HG03139 (cell line): ENCODE measurements around the gene DNHD1.

Experiments used
- ATAC-seq: cut with Tn5 transposase; IDR thresholded peaks from one replicate; pipeline ENCODE4 v1.9.1; 2021; ENCODE audit not compliant: unreplicated experiment

Gene DNHD1

GRCh38 chr11:6563121-6563619, 66.1 kb downstream of the DNHD1 start:
- no peak for ATAC-seq

DNA sequence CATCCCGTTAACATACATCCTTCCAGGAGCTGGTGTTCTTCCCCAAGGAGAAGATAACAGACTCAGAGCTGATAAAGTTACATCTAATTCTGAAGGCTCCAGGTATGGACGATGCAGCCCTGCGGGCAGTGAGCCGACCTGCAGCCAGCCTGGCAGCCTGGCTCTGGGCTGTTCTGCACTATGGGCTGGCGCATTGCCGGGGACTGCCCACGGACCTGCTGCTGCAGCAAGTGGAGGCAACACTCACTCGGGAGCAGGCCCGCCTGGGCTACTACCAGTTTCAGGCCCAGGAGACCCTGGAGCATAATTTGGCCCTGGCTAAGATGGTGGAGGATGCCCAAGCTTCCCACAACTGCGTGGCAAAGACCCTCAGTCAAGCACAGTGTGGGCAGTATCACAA, 66.6 kb downstream of the DNHD1 start:
- ATAC-seq = no peak

- no peak for ATAC-seq
These were observed 68.2 kb downstream of the DNHD1 start for GRCh38 chr11:6565325-6565724.

- no peak for ATAC-seq
These were observed 69.1 kb downstream of the DNHD1 start for GRCh38 chr11:6565988-6566703.

- no peak for ATAC-seq
These were observed 69.8 kb downstream of the DNHD1 start for GRCh38 chr11:6566704-6567370.

DNA sequence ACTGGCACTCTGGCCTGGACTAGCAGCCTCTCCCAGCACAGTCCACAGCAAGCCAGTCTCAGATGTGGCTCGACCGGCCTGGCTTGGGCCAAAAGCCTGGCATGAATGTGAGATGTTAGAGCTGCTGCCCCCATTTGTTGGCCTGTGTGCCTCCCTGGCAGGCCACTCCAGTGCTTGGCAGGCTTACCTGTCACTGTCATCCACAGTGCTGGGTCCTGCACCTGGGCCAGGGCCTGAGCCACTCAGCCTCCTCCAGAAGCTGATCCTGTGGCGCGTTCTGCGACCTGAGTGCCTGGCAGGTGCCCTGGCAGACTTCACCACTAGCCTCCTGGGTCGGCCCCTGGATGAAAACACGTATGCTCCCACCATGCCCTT, 70.3 kb downstream of the DNHD1 start:
- no peak for ATAC-seq

- no peak for ATAC-seq
These were observed 71.3 kb downstream of the DNHD1 start for GRCh38 chr11:6568191-6568918.

DNA sequence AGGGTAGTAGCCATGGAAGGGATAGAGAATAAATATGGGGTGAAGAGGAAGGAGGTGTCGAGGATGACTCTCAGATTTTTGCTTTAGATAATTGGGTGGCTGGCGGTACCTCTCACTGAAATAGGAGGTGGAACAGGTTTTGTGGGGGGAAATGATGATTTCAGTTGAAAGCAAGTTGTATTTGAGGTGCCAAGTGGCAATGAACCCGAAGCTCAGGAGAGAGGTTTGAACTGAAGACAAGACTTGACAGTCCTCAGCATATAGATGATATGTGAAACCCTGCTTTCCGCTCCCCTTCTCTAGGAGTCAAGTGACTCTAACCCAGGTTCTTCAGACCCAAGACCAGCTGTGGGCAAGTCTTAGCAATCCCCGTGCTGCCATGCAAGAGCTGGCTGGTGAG, 72.6 kb downstream of the DNHD1 start:
- no peak for ATAC-seq

DNA sequence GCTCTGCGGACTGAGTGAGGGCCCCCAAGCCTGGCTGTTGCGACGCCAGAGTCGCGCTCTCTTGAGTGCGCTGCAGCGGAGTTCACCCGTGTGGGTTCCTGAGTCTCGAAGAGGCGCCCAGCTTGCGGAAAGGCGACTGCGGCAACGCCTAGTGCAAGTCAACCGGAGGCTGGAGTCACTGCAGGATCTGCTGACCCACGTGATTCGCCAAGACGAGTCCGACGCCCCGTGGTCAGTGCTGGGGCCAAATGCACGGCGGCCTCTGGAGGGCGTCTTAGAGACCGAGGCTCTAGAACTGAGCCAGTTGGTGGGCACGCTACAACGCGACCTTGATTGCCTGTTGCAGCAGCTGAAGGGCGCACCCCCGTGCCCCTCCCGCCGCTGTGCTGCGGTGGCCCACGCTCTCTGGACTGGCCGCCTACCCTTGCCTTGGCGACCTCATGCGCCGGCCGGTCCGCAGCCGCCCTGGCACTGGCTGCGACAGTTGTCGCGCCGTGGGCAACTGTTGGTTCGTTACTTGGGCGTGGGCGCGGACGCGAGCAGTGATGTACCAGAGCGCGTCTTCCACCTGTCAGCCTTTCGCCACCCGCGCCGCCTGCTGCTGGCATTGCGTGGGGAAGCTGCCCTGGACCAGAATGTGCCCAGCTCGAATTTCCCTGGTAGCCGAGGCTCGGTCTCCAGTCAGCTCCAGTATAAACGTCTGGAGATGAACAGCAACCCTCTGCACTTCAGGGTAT, 73.8 kb downstream of the DNHD1 start:
- ATAC-seq = no peak

- ATAC-seq = no peak
These were observed 74.4 kb downstream of the DNHD1 start for GRCh38 chr11:6571434-6572008.

DNA sequence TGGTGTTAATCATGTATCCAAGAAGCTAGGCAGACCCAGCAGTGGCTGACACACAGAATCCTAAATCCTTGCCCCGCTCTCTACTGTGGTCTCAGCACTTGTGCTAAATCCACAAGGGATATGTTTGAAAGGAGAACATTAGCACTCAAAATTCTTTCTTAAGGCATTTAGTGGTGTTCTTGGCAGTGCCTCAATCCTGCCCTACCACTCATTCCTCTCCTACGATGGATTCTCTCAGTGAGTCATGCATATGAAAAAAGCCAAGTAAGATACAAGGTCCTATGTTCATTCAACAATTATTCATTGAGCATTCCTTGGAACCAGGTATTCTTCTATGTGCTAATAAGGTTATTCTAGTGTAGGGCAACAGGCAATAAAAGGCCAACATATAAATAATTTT, 75.1 kb downstream of the DNHD1 start:
- ATAC-seq = no peak

GRCh38 chr11:6574816-6575715, 78.0 kb downstream of the DNHD1 start:
- no peak for ATAC-seq

DNA sequence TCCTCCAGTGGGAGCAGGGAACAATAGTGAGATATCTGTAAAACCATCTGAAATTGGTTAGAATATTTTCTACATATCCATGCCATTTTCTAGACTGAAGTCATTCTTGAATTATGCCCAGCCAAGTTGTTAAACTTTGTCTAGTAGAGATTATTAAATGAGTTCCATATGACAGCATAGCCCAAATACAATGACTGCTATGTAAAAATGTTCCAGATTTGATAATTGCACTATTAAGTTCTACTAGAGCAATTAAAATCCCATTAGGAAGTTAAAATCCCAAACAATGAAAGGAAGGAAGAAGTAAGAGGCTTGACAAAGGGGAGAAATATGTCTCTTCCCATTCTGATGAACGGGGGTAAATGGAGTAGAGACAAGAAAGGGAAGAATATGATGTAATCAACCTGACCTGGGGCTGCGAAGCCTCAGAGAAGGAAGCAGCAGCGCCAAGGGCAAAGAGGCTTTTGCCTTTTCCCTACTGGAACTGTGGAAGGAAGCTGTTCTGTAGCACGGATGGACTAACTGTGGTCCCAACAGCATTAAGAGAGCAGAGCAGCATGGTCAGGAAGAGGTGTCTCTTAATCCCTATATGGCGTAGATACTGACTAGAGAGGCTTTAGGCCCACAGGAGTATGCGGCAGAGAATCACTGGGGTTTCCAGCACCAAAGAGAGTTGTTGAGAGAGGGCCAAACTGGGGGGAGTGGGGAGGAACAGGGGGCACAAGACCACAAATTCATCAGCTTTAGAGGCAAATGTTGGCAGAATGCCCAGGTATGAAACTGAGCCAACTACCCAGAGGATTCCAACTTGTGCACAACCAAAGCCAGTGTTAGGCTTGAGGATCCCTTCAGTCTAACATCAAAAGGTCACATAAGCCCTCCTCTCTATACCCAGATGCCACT, 79.6 kb downstream of the DNHD1 start:
- ATAC-seq = no peak

GRCh38 chr11:6578134-6578533, 81.1 kb downstream of the DNHD1 start:
- no peak for ATAC-seq

DNA sequence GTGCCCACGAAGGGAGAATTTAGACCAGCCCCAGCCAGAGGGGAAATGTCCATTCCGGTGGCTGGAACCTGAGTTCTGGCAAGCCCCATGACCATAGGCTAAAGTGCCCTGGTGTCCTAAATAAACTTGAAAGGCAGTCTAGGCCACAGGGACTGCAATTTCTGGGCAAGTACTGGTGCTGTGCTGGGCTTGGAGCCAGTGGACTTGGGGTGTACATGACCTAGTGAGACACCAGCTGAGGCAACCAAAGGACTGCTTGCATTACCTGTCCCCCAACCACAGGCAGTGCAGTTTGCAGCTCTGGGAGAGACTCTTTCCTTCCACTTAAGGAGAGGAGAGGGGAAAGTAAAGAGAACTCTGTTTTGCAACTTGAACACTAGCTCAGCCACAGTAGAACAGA, 82.6 kb downstream of the DNHD1 start:
- no peak for ATAC-seq

GRCh38 chr11:6583584-6583983, 86.5 kb downstream of the DNHD1 start:
- ATAC-seq = no peak

GRCh38 chr11:6584528-6584927, 87.4 kb downstream of the DNHD1 start:
- ATAC-seq = no peak

DNA sequence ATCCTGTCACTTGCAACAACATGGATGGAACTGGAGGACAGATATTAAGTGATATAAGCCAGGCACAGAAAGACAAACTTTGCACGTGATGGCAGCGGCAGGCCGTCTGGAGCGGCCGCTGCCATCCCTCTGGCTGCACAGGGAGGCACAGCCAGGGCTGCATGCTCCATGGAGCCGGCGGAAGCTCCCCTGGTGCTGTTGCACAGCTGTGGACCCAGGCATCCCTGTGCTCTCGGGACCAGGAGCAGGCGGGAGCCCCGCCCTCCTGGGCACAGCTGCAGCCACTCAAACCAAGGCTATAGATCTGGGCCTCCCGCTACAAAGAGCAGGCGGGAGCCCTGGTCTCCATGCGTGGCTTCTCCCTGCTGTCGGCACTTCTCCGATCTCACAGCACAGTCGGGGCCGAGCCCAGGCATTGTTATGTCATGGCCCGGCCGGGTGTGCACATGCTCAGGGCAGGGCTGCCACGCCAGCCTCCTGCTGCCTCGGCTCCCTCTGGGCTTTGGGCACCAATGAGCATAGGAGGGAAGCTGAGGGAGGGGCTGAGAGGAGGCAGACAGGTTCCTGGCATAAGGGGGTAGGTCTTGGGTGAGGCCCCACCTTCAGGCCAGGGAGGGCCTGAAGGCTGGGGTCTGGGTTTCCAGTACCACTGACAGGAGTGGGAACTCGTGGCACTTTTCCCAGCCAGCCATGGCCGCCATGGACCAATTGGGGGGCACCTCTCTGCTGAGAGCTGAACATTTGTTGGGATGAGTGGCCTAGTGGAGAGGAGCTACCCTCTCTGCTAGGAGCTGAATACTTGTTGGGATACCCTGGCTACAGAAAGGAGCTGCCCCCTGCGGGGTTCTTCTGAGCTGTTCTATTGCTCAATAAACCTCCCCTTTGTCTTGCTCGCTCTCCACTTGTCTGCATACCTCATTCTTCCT, 89.6 kb downstream of the DNHD1 start:
- ATAC-seq = no peak
